HT1080 (cell line): ENCODE results near the gene GPBP1. TPM values are rescaled to one million over a fixed set of nuclear protein-coding genes. Genes with fewer than 3 reads are reported as not detected.
"Not testable (repeated sequence)": the region's sequence is repeated elsewhere in the genome, so short reads cannot be mapped to it uniquely, and the experiment has no call there.

Source experiments
- DNase-seq: peaks from one replicate; pipeline ENCODE4 v3.0.0-alpha.2; 2015; ENCODE audit warnings: low read depth
- total RNA-seq: library from RNA; depleted of rRNA; stranded (reverse); fragments of >200 nt; shearing (Covaris generic); gene quantifications from 2 replicates; pipeline ENCODE4 v1.2.3, GENCODE V29; 2014

Gene GPBP1
- total RNA-seq, 1 experiment from 2014 or later, result 40.8 TPM

- peak; percentile 46 for DNase-seq
Measured at GRCh38 chr5:57176350-57176857, 2.5 kb downstream of the GPBP1 start.

GRCh38 chr5:57177479-57178156, 3.8 kb downstream of the GPBP1 start:
- no peak for DNase-seq

- not testable (repeated sequence) for DNase-seq
Measured at GRCh38 chr5:57178238-57178637, 4.4 kb downstream of the GPBP1 start.

- DNase-seq, result no peak
Measured at GRCh38 chr5:57179262-57180200, 5.7 kb downstream of the GPBP1 start.

GRCh38 chr5:57181154-57181553, 7.3 kb downstream of the GPBP1 start:
- no peak for DNase-seq

GRCh38 chr5:57184322-57184721, 10.5 kb downstream of the GPBP1 start:
- DNase-seq, result no peak

- DNase-seq, result no peak
Measured at GRCh38 chr5:57185313-57185712, 11.5 kb downstream of the GPBP1 start.

GRCh38 chr5:57186194-57186593, 12.3 kb downstream of the GPBP1 start:
- DNase-seq, result no peak

- not testable (repeated sequence) for DNase-seq
Measured at GRCh38 chr5:57187977-57188376, 14.1 kb downstream of the GPBP1 start.

GRCh38 chr5:57189515-57189914, 15.7 kb downstream of the GPBP1 start:
- DNase-seq, result no peak

- DNase-seq, result no peak
Measured at GRCh38 chr5:57190593-57190992, 16.7 kb downstream of the GPBP1 start.

GRCh38 chr5:57191163-57191562, 17.3 kb downstream of the GPBP1 start:
- DNase-seq, result no peak

- no peak for DNase-seq
Measured at GRCh38 chr5:57191986-57192385, 18.1 kb downstream of the GPBP1 start.

GRCh38 chr5:57192832-57193231, 19.0 kb downstream of the GPBP1 start:
- not testable (repeated sequence) for DNase-seq

GRCh38 chr5:57193757-57194413, 20.0 kb downstream of the GPBP1 start:
- DNase-seq, result no peak

GRCh38 chr5:57194653-57195052, 20.8 kb downstream of the GPBP1 start:
- no peak for DNase-seq

- DNase-seq, result no peak
Measured at GRCh38 chr5:57195060-57195459, 21.2 kb downstream of the GPBP1 start.

- no peak for DNase-seq
Measured at GRCh38 chr5:57199866-57200265, 26.0 kb downstream of the GPBP1 start.

GRCh38 chr5:57202811-57203210, 29.0 kb downstream of the GPBP1 start:
- no peak for DNase-seq

GRCh38 chr5:57207007-57207653, 33.3 kb downstream of the GPBP1 start:
- no peak for DNase-seq

GRCh38 chr5:57207681-57208080, 33.8 kb downstream of the GPBP1 start:
- no peak for DNase-seq
